Measurements from ENCODE around the gene CAMLG. TPM values are rescaled to one million over a fixed set of nuclear protein-coding genes. Genes with fewer than 3 reads are reported as not detected.

CAMLG gene
- total RNA-seq: 41.3 and 46.0 TPM in 2 replicates

DNA sequence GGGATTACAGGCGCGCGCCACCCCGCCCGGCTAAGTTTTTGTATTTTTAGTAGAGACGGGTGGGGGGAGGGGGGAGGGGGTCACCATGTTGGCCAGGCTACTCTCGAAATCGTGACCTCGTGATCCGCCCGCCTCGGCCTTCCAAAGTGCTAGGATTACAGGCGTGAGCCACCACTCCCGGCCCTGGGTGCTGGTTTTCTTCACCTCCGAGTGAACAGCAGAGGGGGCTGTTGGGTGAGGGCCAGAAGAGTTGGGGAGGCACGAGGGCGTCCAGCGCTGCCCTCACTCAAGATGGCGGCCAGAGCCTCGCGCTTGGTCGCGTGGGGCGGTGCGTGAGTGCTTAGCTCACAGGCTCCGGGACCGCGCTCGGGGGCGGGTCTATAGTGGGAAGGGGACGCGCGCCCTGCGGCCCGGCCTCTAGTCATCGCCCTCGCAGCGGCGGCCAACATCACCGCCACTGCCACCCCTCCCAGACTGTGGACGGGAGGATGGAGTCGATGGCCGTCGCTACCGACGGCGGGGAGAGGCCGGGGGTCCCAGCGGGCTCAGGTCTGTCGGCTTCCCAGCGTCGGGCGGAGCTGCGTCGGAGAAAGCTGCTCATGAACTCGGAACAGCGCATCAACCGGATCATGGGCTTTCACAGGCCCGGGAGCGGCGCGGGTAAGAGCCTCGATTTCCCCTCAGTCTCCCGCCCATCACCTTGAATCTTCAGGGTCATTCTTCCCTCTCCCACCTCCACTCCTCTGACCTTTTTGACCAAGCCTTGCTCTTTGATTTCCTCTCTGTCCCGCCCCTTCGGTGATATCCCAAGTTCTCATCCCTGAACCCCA, at the start of gene CAMLG:
Gene CAMLG (plus strand): TSS at position 416 of the 830 bp plus-strand sequence. CDS start 73 bp downstream, at position 489.

DNA sequence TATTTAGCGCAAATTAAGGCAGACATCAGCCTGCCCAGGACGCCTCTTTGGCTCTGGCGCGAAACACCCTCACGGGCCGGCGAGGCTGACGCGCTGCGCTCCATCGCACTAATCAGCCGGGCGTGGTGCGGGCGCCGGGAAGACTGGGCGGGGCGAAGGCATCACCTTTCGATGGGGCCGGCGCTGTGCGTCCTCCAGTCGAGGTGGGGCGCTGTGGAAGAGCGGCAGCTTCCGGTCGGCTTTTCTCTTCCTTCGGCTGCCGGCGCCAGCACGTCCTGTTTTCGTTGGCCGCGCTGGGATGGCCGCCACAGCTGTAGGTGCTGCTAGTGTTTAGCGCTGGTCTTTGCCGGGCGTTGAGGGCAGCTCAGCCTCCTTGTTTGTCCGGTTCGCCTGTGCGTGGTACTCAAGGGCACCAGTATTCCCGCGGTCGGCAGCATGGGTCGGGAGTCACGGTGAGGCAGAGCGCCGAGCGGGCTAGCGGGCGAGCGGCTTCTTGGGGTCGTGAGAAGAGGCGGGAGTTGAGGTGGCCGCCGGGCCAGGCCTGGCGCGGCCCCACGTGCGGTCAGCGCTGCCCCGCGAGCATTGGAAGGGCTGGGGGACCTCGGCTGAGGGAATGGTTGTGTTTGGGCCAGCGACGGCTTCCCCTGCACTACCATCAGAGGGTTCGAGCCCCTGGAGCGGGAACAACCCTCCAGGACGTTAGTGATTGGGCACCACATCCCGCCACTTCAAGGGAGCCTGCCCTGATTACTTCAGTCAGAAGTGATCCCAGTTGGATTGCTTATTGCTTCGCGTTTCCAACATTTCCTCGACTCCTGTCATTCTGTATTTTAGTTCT, 20.4 kb downstream of the CAMLG start, which contains the start of gene DDX46:
Gene DDX46 (plus strand): TSS at position 276 of the 838 bp plus-strand sequence. CDS start 160 bp downstream, at position 436.

Other genes starting within 250 kb of the CAMLG start
- gene JADE2, start 212.9 kb upstream of the CAMLG start, total RNA-seq: 7.5 and 35.0 TPM in 2 replicates
- gene SAR1B, start 105.7 kb upstream of the CAMLG start, total RNA-seq: 41.9 and 105 TPM in 2 replicates
- 15.3 and 20.8 TPM in 2 replicates for gene SEC24A, start 89.8 kb upstream of the CAMLG start, total RNA-seq
- 21.7 and 24.7 TPM in 2 replicates for gene DDX46, start 20.2 kb downstream of the CAMLG start, total RNA-seq
- 40.3 and 48.9 TPM in 2 replicates for gene C5orf24, start 107.4 kb downstream of the CAMLG start, total RNA-seq
- 106 and 165 TPM in 2 replicates for gene TXNDC15, start 135.8 kb downstream of the CAMLG start, total RNA-seq
- gene PCBD2, start 166.6 kb downstream of the CAMLG start, total RNA-seq: 3.9 and 5.8 TPM in 2 replicates
- gene CATSPER3, start 229.4 kb downstream of the CAMLG start, total RNA-seq: not detected in 2 replicates

All from epithelial cell of umbilical artery (primary cell).